ENCODE data around the gene TIAM1. TPM values are rescaled to one million over a fixed set of nuclear protein-coding genes. Genes with fewer than 3 reads are reported as not detected.

Gene TIAM1
- total RNA-seq (2014; rRNA removed; shearing (Covaris generic)): 1.1 and 2.7 TPM in 2 replicates
- 1.2 and 1.9 TPM in 2 replicates for polyA plus RNA-seq (2014; cell fraction: nucleus; rRNA removed)

DNA sequence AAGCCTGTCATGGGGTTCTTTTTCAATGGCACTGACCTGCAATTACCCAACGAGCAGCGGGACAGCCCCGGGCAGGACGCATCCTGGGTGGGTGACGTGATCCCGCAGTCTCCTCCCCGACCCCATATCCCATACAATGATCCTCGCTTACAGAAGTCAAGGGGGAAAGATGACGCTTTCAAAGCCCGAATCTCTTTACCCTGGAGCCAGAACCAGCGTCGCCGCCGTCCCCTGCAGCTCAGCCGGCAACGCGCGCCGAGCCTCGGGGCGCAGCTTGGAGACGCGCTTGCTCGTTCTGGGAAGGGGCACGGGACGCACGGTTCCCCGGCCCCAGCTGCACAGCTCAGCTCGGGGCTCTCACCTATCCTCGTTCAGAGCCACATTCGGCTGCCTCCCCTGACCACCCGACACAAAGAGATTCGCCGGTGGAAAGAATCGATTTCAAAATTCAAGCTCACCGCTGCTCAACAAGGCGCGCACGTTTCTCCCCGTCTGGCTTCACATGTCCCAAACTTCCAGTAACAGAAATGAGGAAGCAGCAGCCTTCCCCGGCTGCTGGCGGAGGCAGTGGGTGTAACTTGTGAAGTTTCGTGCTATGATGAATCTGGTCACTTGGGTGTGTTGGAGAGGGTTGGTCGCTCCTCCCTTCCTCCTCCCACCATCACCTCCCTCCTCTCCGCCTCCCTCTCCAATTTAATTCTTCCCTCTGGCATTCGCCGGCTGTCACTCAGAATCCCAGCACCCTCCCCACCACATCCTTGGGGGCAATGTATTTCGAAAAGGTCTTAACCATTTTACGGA is at the start of gene TIAM1:
TIAM1 (minus strand) TSS at position 582 of the 801 bp plus-strand sequence. CDS start 77,289 bp downstream, outside the sequence.
- peak; percentile 37 for DNase-seq (ENCODE audit: extremely low read depth, low read depth)

DNA sequence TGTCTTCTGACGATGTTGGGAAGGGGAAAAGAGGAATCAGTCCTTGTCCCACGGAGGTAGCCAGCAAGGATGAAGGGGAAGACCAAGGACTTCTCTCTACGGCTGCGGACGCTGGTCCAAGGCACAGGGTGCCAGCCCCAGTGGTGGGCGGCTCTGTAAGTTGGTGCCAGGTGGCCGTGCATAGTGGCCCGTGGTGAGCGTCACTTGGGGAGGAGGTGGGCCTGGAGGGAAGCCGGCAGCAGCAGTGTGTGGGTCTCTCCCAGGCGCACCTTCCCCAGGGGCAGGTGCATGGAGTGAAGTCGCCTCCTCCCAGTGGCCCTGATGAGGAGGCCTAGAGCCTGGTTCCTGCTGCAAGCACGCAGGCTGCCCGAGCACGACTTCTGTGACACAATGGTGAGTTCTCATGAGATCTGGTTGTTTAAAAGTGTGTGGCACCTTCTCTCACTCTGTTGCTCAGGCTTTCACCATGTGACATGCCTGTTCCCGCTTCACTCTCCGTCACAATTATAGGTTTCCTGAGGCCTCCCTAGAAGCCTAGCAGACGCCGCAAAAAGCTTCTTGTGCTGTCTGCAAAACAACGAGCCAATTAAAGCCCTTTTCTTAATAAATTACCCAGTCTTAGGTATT is 43.6 kb upstream of the TIAM1 start:
- no peak for DNase-seq (ENCODE audit: extremely low read depth, low read depth)

GRCh38 chr21:31386006-31386405 is 41.9 kb upstream of the TIAM1 start:
- no peak for DNase-seq (ENCODE audit: extremely low read depth, low read depth)

- DNase-seq (ENCODE audit: extremely low read depth, low read depth): no peak
Measured at GRCh38 chr21:31383770-31384169, 39.7 kb upstream of the TIAM1 start.

DNA sequence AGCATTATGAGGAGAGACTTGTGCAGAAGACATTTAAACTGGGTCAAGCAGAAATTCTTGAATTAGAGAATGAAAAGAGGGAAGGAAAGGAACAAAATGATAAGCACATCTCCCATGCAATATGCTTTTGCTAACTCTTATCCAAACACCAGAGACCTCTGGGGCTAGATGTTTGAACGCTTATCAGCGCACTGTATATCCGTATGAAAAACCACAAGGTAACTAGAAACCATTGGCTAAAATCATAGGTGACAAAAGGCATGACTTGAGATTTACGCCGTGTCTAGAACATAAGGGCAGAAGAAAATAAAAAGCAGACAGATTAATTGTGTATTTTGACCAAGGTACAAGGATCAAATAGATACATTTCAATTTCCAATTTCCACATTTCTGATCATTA is 38.0 kb upstream of the TIAM1 start:
- DNase-seq (ENCODE audit: extremely low read depth, low read depth): no peak

- DNase-seq (ENCODE audit: extremely low read depth, low read depth): no peak
Measured at GRCh38 chr21:31376301-31376700, 32.2 kb upstream of the TIAM1 start.

- no peak for DNase-seq (ENCODE audit: extremely low read depth, low read depth)
Measured at GRCh38 chr21:31374395-31374794, 30.3 kb upstream of the TIAM1 start.

DNA sequence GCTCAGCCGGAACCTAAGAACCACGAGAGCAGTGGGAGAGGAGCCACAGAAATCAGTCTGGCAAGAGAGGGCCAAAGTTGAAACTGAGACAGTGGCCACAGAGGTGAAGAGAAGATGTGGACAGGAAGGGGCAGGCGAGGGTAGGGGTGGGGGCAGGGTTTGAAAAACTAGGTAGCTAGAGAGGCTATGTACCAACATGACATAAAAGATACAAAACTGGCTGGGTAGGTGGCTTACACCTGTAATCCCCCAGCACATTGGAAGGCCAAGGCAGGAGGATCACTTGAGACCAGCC is 28.4 kb upstream of the TIAM1 start:
- no peak for DNase-seq (ENCODE audit: extremely low read depth, low read depth)

DNA sequence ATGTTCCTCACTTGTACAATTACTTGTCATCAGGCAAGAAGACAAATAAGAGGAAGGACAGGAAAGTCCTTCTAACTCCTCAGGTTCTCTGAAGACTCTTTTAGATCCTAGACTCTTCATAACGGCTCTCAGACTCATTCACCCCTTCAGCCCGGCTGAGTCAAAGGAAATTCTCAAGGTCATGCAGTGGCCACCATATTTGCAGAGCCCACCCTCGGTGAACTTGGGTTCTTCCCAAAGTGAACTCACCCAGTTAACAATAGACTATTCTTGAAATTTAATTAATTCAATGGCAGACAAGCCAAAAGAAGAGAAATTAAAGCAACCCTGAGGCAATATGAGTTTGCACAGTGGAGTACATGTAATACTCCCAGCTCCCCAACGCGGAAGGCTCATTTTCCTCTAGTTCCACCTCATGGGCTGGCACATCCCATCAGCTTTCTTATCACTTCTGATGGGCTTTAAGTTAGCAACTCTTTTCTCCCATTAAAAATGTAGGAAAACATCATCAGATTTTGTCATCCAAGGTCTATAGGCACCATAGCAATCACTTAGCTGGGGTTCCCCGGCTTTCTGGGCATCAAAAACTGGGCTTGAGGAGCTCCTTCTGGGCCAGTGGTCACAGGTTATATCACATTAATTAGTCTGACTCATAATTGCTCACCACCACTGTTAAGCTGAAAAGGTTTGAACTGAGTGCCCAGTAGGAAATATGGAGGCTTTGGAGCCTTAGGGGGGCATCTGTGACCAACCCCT is 27.8 kb upstream of the TIAM1 start:
- DNase-seq (ENCODE audit: extremely low read depth, low read depth): no peak

DNA sequence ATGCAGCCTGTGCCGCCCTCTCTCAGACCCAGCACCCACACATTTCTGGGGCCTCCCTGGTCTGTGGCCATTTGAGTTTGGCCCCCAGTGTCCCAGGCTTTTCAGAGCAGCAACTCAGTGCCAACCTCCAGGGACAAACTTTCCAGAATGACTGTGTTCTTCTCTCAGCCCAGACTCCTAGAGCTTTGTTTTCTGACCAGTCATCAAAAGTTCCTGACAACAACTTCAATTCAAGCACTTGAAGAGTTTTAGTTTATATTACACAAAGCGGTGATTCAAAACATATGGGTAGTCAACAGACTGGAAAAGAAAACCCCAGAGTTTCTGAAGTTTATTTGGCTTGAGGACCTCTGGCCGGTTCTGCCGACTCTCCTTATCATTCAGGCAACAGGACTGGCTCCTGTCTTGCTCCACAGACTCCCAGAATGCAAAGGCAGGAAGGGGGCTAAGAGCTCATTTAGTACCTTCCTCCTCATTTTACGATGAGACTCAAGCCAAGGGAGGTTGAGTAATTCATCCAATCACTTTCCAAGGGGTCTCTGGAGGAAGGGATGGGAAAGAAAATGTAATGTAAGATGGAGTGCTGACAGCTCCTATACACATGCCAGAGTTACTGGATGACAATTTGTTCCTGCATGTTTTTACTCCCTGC is 27.0 kb upstream of the TIAM1 start:
- DNase-seq (ENCODE audit: extremely low read depth, low read depth): no peak

DNA sequence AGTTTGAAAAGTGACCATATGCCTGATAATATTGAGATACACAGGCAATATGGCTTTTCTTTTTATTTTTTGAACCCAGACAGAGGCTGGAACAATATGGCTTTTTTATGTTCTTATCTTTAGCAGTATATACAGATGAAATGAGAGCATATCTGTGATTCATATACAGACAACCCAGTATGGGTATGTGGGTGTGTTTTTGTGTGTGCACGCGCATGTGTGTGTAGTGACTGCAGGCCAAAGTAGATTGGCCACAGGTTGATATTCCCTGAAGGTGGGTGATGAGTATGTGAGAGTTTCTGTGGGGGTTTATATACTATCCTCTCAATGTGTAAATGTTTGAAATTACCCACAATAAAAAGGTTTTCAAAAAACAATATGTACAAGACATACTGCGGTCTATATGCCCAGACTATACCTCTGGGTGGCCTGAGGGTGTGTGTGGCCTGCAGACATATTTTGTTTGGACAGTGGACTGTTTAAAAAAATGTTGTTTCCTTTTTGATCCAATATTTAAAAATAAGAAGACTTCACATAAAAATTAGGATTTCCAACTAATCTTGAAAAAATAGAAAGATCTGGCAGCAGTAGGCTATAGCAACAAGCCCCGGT is 26.3 kb upstream of the TIAM1 start:
- no peak for DNase-seq (ENCODE audit: extremely low read depth, low read depth)

DNA sequence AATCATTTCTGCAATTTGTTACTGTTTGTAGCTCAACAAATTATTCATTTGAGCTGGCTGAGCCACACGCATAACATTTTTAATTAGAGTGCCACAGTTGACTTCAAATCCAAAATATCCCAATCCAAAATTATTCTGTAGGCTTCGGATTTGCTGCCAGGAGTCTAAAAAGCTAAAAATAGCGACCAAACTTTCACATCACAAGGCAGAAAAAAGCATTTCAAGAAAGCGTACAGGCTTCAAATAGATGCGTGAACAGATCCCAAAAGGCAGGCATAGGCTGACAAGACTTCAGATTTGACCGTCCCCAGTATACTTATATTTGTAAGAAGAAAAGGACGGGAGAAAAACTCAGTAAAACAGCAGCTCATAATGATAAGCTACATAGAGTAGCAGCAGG is 24.3 kb upstream of the TIAM1 start:
- DNase-seq (ENCODE audit: extremely low read depth, low read depth): no peak

- no peak for DNase-seq (ENCODE audit: extremely low read depth, low read depth)
Measured at GRCh38 chr21:31367801-31368200, 23.7 kb upstream of the TIAM1 start.

GRCh38 chr21:31366825-31367224 is 22.8 kb upstream of the TIAM1 start:
- DNase-seq (ENCODE audit: extremely low read depth, low read depth): peak; percentile 11

GRCh38 chr21:31364253-31364945 is 20.3 kb upstream of the TIAM1 start:
- no peak for DNase-seq (ENCODE audit: extremely low read depth, low read depth)

- DNase-seq (ENCODE audit: extremely low read depth, low read depth): no peak
Measured at GRCh38 chr21:31363720-31364119, 19.7 kb upstream of the TIAM1 start.

- no peak for DNase-seq (ENCODE audit: extremely low read depth, low read depth)
Measured at GRCh38 chr21:31360717-31361116, 16.7 kb upstream of the TIAM1 start.

DNA sequence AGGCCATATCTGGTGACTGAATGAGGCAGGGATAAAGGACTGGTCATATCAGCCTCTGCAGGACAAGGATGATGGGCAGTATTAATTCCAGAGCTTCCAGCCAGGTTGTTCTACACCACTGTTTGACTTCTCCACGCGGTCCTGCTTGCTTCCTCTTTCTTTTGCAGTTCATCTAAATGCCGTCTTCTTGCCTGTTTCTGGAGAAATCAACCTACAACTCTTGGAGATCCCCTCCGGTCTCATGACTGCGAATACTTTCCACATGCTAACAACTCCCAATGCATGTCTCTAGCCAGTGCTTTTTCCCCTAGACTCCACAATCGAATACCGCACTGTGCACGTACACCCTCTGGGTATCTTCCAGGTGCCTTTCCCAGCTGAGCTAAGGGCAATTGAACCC is 14.1 kb upstream of the TIAM1 start:
- no peak for DNase-seq (ENCODE audit: extremely low read depth, low read depth)

GRCh38 chr21:31356440-31356839 is 12.4 kb upstream of the TIAM1 start:
- no peak for DNase-seq (ENCODE audit: extremely low read depth, low read depth)
